B cell (primary cell): ENCODE measurements around the gene GPR61.

Experiments
- CTCF ChIP-seq: fragments of 200-600 bp; IDR thresholded peaks from one replicate; pipeline ENCODE4 v1.8.0; 2022; ENCODE audit warnings: antibody characterized with exemption, mild to moderate bottlenecking
- EZH2 ChIP-seq: IDR thresholded peaks from 2 replicates; pipeline ENCODE4 v1.6.1; 2012; ENCODE audit warnings: borderline replicate concordance, low read depth, mild to moderate bottlenecking, moderate library complexity, low read length; ENCODE audit not compliant: insufficient read depth, poor library complexity, severe bottlenecking

GRCh38 chr1:109527846-109528695 lies 11.6 kb upstream of the GPR61 start:
- TF ChIP-seq CTCF (no peak), EZH2 (no peak)
